GM18505 (cell line): ENCODE results near the gene PBX1.
"Not testable (repeated sequence)": the region's sequence is repeated elsewhere in the genome, so short reads cannot be mapped to it uniquely, and the experiment has no call there.

Experiments used
- ATAC-seq: cut with Tn5 transposase; IDR thresholded peaks from one replicate; pipeline ENCODE4 v1.9.1; 2021; ENCODE audit not compliant: unreplicated experiment
- POLR2A ChIP-seq: IDR thresholded peaks from 4 replicates; pipeline ENCODE4 v1.6.1; 2011; ENCODE audit warnings: borderline replicate concordance; ENCODE audit not compliant: insufficient read depth, insufficient read length; ENCODE audit errors: extremely low read depth

PBX1 gene

GRCh38 chr1:164588516-164589341 is 29.7 kb downstream of the PBX1 start:
- no peak for TF ChIP-seq POLR2A

GRCh38 chr1:164589408-164589807 is 30.4 kb downstream of the PBX1 start:
- no peak for TF ChIP-seq POLR2A
- ATAC-seq, result no peak

More at GRCh38 chr1:164588516-164589341, 29.7 kb downstream of the PBX1 start:
- ATAC-seq, result no peak

- ATAC-seq, result no peak
Observed at GRCh38 chr1:164589961-164590507, 31.1 kb downstream of the PBX1 start.

GRCh38 chr1:164590592-164590991 is 31.6 kb downstream of the PBX1 start:
- ATAC-seq, result no peak
- no peak for TF ChIP-seq POLR2A

More at GRCh38 chr1:164589961-164590507, 31.1 kb downstream of the PBX1 start:
- TF ChIP-seq POLR2A, result no peak

- no peak for ATAC-seq
- no peak for TF ChIP-seq POLR2A
Observed at GRCh38 chr1:164591858-164592257, 32.9 kb downstream of the PBX1 start.

GRCh38 chr1:164592634-164593033 is 33.6 kb downstream of the PBX1 start:
- TF ChIP-seq POLR2A, result no peak
- ATAC-seq, result no peak

GRCh38 chr1:164595212-164595611 is 36.2 kb downstream of the PBX1 start:
- no peak for TF ChIP-seq POLR2A
- ATAC-seq, result no peak

- no peak for ATAC-seq
- no peak for TF ChIP-seq POLR2A
Observed at GRCh38 chr1:164596172-164596571, 37.2 kb downstream of the PBX1 start.

- ATAC-seq, result no peak
- no peak for TF ChIP-seq POLR2A
Observed at GRCh38 chr1:164598719-164599118, 39.7 kb downstream of the PBX1 start.

GRCh38 chr1:164599272-164599671 is 40.3 kb downstream of the PBX1 start:
- TF ChIP-seq POLR2A, result no peak
- ATAC-seq, result no peak

GRCh38 chr1:164601399-164602100 is 42.6 kb downstream of the PBX1 start:
- no peak for ATAC-seq
- TF ChIP-seq POLR2A, result no peak

GRCh38 chr1:164602101-164602422 is 43.1 kb downstream of the PBX1 start:
- TF ChIP-seq POLR2A, result no peak

GRCh38 chr1:164602480-164603093 is 43.6 kb downstream of the PBX1 start:
- no peak for ATAC-seq
- no peak for TF ChIP-seq POLR2A

More at GRCh38 chr1:164602101-164602422, 43.1 kb downstream of the PBX1 start:
- ATAC-seq, result no peak

GRCh38 chr1:164603805-164604204 is 44.8 kb downstream of the PBX1 start:
- ATAC-seq, result not testable (repeated sequence)

GRCh38 chr1:164604541-164604940 is 45.6 kb downstream of the PBX1 start:
- ATAC-seq, result no peak
- TF ChIP-seq POLR2A, result no peak
